Activated CD4-positive, alpha-beta T cell treated with anti-CD3 and anti-CD28 coated beads for 24 hours (primary cell): Measurements from ENCODE around the gene CCDC12.
"Not testable (repeated sequence)": the region's sequence is repeated elsewhere in the genome, so short reads cannot be mapped to it uniquely, and the experiment has no call there.

Source experiments
- DNase-seq, 2 donors: peaks; one replicate each; pipeline ENCODE4 v3.0.0-alpha.2; 2020; ENCODE audit warnings: low read depth in 2 of 2

CCDC12 gene

DNA sequence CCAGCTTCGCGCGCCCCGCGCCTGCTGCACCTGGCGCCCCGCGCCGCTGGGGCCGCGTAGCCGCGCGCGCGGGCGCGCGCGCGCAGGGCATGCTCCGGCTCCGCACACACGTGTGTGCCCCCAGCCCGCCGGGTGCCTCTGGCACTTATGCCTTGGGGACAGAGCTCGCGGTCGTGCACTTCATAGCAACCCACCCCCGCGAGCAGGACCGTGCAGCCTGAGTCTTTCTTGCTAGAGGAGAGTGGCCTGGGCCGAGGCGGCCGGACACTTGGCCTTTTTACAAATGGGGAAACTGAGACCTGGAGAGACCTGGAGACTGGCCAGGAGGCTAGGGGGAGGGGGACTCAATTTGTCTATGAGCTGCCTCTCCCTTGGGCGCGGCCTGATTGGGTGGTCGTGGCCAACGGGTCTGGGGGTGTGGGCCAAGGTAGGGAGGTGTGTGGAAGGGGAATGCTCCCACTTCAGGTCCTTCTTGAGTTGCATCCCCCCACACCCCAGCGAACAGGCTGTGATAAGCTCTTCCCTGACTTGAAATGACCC, 3.5 kb upstream of the CCDC12 start:
- DNase-seq = no peak

DNA sequence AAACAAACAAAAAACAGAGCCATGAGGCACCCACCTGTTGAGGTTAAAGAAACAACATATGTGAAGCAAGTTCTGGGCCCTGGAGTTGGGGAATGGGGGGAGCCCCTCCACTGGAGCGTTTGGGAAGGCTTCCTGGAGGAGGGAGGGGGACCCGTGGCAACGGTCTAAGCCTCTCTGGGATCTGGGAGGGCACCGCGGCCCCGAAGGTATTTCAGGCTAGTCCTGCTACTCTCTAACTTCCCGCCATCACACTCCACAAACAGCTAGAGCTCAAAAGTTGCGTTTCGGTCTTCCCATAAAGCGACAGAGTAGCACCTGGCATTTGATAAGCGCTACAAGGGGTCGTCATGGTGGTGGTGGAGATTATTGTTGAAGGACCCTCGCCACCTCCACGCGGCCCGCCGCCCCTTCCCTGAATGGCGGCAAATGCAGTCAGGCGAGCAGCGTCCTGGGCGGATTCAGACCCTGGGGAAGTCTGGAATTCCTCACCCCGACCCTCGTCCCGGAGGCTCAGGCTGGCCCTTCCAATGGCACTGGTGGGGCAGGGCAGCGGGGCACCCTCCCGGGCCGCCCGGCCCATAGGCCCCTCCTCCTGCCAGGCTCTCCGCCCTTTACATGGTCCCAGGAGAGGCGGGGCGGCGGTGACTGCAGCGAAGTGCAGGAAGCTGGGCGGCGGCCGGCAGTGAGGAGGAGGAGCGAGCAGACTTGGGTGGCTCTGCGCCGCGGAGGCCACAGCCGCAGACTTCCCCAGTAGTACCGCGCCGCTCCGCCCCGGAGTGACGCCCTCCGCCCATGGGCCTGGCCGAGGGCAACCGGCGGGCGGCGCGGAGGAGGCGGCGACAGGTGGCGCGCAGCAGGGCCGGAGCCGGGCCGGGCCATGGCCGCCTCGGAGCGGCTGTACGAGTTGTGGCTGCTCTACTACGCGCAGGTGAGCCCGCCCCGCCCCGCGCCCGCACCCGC, 2.7 kb upstream of the CCDC12 start, which contains the start of gene NBEAL2:
Gene NBEAL2 (plus strand): TSS at position 682 of the 960 bp plus-strand sequence. CDS start 196 bp downstream, at position 878.
- DNase-seq = peak; percentile 95

DNA sequence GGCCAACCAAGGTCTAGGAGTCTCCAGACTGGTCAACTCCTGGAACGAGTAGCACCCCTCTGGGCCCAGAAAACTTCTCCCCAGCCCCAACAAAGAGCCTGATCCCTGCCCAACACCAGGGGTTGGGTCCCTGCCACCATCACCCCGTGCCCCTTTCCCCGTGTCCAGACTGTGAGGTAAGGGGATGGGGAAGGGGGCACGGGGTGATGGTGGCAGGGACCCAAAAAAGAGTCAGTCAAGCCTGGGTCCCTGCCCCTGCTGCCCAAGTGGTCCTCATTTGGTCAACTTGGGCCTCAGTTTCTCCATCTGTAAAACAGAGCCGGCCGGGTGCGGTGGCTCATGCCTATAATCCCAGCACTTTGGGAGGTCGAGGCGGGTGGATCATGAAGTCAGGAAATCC, 1.8 kb upstream of the CCDC12 start:
- DNase-seq = no peak

DNA sequence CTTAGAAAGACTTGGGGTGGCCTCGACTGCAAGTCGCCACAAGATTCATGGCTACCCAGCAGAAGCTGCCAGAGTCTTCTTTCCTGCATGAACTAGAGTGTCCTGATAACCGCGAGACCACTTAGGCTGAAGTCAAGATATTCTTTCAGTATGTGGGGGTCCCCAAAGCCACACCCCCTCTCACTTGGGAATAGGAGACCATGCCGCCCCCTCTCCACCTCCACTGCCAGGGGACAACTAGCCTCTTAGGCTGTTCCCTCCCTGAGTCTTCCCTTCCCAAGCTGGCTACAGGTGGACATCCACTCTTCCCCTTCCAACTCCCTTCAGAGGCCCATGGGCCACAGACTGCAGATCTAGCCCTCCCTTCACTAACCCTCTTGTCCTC, 1.3 kb upstream of the CCDC12 start:
- no peak for DNase-seq

DNA sequence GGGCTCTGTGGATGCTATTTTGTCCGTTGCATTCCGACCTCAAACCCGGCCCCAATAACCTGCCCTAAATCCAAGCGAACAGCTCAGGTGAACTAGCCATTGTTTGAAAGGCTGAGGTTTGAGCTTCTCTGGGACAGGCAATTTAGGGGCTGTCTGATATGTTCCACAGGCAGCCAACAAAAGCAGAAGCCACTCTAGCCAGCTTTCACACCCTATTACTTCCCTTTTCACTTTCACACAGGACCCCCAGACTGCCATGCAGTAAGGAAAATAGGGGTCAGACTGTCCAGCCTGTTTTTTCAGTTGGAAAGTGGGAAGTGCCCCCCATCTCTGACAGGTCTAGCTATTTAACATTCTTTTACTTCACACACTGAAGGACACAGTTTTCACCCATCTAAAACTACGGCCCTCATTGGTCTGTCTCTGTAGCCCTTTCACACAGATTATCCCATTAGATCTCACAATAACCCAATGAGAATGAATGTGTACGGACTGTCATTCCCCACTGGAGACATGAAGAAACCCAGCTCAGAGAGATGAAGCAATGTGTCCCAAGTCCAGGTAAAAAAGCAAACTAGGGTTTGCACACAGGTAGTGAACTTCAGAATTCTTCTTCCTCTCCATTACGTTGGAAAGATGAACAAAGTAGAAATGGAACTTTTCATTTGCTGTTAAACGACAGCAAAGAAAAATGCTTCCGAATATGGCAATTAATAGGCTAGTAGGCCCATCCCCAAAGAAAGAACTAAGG, 1.9 kb downstream of the CCDC12 start:
- DNase-seq = no peak

DNA sequence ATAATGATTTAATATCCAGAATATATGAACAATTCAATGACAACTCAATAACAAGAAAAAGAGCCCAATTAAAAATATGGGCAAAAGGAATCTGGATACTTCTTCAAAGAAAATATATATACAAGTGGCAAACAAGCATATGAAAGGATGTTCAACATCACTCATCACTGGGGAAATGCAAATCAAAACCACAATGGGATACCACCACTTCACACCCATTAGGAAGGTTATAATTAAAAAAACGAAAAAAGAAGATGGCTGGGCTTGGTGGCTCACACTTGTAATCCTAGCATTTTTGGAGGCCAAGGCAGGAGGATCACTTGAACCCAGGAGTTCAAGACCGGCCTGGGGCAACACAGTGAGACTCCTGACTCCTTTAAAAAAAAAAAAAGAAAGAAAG, 4.1 kb downstream of the CCDC12 start:
- no peak for DNase-seq

DNA sequence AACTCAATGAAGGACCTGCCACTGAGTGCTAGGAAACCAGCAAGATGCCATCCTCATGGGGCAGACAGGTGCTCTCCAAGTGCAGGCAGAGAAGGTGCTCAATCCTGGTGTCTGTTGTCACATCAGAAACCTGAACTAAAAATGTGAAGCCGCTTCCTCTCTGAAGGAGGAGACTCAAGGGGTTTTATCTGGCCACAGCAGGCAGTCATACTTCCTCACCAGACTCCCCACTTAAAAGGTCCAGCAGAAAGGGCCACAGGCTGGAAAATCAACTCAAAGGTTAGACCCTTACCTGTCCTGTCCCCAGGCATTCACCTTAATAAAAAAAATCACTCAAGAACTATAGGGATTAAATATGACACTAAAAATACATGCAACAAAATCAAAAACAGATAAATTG, 4.8 kb downstream of the CCDC12 start:
- DNase-seq = no peak

DNA sequence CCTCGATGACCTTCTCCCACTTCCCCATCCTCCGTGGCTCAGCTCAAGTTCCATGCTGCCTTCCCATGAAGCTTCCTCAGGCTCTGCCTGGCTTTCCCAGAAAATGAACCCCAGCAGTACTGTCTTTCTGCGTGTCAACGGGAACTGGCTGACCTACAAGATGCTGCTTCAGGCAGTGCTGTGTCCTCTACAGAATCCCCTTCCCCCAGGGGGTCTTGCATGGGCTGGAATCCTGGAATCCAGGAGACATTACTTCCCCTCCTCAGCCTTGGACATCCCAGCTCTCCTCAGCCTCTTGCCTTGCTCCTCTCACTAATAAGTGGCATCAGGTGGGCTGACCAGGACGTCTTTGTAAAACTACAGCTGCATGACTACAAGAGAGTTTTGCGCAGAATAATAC, 5.4 kb downstream of the CCDC12 start:
- DNase-seq = no peak

DNA sequence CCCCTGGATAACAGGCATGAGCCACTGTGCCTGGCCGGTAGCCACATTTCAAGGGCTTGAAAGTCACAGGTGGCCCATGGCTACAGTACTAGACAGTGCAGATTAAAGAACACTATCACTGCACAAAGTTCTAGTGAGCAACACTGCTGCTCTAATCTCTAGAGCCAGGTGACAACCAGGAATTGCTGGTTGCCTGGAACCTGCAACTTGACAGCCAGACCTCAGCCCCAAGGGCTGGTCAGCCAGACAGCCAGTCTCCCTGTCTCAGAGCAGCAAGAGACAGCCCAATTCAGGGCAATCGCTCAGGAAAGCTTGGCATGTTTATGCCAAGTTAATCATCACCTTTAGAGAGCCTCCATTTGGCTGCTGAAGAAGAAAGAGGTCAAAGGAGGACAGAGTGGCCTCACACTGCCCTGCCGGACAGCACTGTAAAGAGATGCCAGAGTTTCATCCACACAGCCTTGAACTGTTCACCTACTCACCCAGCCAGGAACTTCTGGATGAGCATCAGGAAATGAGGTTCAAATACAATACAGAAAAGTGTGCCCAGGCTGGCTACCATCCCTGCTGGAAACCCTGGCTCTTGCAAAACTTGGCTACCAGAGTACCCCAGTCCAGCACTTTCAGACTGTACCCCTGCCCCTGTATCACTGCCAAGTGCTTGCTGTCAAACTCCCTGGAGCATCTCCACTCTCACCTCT, 6.0 kb downstream of the CCDC12 start:
- DNase-seq = no peak

DNA sequence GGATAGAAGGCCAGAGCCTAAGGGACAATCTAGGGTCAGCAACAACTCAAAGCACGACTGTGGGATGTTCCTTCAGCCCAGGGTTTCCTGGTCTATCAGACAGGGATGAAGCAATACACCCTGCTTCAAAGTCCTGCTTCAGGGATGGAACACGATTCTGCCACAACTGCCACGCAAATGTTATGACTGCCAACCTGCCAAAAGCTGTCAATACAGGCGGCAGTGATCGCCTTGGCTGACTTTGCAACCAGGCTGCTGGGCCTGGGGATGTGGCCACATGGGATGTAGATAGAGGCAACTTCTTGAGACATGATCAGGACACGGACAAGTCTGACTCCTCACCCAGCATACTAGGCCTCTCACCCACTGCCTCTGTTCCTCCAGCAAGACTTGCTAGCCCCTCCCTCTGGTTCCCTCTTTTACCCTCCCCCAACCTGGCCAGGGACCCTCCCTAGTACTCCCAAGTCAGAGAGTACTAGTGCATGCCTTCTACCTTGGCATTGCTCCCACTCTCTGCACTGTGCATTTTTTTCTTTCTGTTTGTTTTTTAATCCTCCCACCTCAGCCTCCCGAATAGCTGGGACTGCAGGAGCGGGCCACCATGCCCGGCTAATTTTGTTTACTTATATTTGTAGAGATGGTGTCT, 7.6 kb downstream of the CCDC12 start:
- DNase-seq = no peak

DNA sequence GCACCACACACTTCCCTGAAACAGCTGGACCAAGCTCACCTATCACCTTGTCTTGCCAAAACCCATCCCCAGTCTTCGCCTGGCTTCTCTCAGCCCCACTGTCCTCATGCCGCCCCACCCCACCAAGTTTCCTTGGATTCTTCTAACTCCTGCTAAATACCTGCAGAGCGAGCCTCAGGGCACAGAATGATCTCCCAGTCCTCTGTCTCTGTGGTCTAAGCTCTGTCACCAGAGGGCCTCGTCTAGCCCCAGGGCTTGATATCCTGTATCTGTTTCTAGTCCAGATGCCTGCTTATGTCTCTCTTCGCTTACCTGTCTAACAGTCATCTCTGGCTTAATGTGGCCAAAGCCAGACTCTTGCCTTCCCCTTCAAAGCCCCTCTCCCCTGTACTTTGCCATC, 9.7 kb downstream of the CCDC12 start:
- no peak for DNase-seq

DNA sequence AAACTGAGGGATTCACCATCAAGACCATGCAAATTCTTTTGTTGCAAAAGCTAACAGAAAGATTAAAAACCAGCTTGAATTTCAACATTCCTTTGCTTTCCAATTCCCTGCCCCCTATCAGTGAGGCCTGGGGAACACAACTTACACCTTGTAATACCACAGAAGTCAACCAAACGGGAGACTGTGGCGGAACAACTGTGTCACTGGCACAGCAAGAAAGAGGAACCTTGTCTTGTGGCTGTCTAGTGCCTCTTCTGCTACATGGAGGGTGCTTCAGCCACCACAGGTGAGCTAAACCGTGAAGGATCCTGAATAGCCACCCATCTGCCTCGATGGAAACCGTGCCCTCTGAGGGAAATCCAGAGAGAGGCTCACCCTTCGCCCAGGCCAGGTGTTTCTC, 11.4 kb downstream of the CCDC12 start:
- no peak for DNase-seq

DNA sequence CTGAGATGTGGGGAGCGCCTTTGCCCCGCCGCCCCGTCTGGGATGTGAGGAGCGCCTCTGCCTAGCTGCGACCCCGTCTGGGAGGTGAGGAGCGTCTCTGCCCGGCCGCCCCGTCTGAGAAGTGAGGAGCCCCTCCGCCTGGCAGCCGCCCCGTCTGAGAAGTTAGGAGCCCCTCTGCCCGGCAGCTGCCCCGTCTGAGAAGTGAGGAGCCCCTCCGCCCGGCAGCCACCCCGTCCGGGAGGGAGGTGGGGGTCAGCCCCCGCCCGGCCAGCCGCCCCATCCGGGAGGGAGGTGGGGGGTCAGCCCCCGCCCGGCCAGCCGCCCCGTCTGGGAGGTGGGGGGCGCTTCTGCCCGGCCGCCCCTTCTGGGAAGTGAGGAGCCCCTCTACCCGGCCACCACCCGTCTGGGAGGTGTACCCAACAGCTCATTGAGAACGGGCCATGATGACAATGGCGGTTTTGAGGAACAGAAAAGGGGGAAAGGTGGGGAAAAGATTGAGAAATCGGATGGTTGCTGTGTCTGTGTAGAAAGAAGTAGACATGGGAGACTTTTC, 12.4 kb downstream of the CCDC12 start:
- not testable (repeated sequence) for DNase-seq

DNA sequence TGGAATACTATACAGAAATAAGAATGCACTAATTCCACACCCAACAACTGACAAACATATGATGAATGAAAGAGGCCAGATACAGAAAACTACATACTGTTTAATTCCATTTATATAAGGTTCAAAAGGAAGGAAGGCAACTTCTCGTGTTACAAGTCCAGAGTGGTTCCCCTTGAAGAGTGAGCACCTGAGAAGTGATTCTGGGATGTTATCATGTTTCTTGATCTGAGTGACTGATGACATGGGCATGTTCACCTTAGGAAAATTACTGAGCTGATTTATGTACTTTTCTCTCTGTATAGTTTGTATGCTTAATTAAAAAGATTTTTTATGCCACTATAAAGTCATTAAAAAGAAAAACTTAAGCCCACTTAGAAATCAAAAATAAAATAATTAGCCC, 13.6 kb downstream of the CCDC12 start:
- DNase-seq = no peak

DNA sequence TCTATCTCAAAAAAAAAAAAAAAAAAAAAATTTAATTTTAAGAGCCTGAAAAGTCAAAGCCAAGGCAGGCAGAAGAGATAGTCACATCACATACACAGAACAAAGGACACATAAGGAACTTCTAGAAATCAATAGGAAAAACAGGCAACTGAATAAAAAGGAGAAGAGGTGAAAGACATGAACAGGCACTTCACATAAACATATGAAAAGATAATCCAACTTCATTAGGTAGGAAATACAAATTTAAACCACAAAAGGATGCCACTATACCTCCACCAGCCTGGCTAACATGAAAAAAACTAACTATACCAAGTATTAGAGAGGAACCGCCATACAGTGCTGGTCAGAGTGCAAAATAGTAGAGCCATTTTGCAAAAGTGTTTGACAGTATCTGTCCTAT, 14.1 kb downstream of the CCDC12 start:
- DNase-seq = no peak

DNA sequence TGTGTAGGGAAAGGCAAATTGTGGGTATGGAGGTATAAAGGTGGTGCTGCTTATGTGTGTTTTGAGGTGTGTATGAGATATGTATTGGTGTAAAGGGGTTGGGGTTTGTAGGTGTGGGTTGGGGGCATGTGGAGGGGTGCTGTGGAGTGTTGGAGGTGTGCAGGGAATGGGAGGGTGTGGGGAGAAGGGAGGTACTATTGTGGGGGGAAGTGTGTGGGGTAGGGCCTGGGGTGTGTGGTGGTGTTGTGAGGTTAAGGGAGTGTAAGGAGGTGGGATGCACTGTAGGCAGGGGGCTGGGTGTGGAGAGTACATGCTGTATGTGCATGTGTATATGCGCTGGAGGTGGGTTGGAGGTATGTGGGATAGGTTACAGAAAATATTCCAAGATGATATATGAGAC, 15.7 kb downstream of the CCDC12 start:
- no peak for DNase-seq

DNA sequence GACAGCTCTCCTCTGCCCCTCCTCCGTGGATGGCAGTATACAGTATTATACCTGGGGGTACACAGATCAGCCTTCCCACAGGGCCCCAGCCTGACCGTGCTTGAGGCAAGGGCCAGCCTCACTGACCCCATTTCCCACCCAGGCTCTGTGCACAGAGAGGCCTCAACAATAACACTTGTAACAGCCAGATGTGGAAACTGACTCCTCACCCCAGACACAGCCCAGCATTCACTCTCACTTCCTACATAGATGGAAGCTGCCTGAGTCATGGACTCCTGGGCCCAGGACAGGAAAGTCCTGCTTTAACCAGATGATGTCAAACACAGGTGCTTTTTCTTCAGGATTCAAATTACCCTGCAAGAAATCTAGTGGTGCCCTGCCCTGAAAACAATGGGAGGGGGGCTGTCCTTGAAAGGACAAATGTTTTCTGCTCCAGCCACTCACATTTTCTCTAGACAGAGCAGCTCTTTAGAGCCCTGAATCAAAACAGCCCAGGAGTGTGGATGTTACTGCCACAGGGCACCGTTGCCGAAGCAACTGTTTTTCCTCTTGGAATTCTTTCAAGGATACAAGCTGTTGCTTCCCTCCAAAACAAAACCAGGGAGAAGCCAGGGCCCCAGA, 16.4 kb downstream of the CCDC12 start:
- DNase-seq = no peak

DNA sequence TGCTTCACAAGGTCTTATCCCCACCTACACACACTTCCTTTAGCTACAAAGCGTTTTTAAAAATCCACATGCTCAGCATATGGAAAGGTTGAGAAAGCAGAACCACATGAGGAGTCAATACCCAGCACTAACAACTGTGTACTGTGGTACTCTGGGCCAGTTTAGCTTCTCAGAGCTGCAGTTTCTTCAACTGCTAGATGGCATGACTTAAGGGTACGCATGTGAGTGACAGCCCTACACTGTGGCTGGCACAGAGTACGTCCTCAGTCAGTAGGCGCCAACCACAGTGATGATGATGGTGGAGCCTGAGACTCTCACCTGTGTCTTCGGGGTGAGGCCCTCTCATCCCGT, 17.4 kb downstream of the CCDC12 start:
- DNase-seq = no peak

DNA sequence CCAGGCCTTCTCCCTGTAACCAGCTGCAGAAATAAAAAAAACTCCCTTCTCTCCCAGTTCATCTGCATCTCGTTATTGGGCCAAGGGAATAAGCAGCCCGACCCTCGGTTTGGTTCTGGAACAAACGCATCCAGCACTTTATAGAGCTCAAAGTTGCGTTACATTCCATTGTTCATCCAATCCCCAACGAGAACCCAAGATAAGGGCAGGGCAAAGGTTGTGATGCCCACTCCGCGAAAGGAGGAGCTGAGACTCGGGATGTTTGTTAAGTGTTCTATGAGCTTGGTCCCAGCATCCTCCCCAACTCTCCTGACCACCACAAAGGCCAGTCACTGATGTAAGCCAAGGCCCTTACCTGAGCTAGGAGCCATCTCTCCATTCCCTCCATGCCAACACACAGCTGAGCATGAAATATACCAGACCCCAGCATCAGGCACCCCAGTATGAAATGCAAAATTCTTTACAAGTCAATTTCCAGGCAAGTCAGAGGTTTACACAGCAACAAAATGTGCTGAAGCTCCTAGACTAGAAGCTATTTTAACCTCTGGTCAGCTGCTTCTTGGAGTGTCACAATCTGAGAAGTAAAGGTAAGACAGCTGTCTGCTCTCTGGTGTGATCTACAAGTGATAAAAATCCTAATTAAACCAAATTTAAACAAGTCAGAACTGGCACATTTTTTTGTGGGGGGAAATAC, 17.9 kb downstream of the CCDC12 start:
- no peak for DNase-seq

DNA sequence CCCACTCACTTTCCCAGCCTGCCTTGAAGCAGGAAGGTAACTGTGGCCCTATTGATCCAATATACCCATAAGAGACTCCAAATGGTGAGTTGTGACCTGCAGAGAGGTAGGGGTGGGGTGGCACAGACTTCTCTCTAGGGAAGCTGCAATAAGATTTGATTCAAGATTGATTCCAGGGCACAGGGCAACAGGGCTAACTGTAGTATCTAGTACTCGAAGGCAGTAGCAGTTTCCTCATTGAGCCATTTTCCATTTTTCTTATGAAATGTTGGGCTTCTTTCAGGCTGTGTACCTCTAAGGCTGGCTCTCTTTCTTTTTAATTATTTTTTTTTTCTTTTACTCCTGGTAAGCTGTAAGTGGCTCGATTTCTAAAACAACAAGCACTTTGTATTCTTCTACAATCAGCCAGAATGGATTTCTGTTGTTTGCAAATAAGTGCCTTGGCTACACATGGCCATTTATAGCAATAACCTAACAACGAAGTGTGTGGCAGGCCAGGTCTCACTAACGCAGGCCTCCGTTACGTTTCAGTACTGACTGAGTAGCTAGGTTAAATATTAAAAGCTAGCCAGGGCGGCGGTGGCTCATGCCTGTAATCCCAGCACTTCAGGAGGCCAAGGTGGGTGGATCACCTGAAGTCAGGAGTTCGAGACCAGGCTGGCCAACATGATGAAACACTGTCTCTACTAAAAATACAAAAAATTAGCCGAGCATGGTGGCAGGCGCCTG, 19.3 kb downstream of the CCDC12 start:
- DNase-seq = no peak
